Stimulated activated CD8-positive, alpha-beta memory T cell treated with anti-CD3 and anti-CD28 coated beads, Interleukin-2, amount 100 ng/mL, for 48 hours (primary cell): ENCODE data around the gene CRAMP1.

Experiments used
- DNase-seq, 2 donors: peaks; one replicate each; pipeline ENCODE4 v3.0.0-alpha.2; 2020; ENCODE audit warnings: low read depth in 2 of 2

The CRAMP1 gene

GRCh38 chr16:1601489-1601888, 10.7 kb upstream of the CRAMP1 start:
- no peak for DNase-seq

GRCh38 chr16:1602285-1602684, 9.9 kb upstream of the CRAMP1 start:
- no peak for DNase-seq

- DNase-seq = no peak
These were observed 5.4 kb upstream of the CRAMP1 start for GRCh38 chr16:1606774-1607173.

GRCh38 chr16:1607971-1608370, 4.2 kb upstream of the CRAMP1 start:
- DNase-seq = no peak

- peak; percentile 80 to 88 for DNase-seq
These were observed 1.9 kb upstream of the CRAMP1 start for GRCh38 chr16:1610071-1610898.

GRCh38 chr16:1610899-1611632, 1.1 kb upstream of the CRAMP1 start:
- DNase-seq = no peak

GRCh38 chr16:1613211-1613622, 1.1 kb downstream of the CRAMP1 start:
- no peak for DNase-seq

GRCh38 chr16:1613728-1614455, 1.7 kb downstream of the CRAMP1 start:
- DNase-seq = no peak

GRCh38 chr16:1614456-1615102, 2.4 kb downstream of the CRAMP1 start:
- DNase-seq = no peak

GRCh38 chr16:1615761-1616160, 3.6 kb downstream of the CRAMP1 start:
- no peak for DNase-seq

GRCh38 chr16:1619976-1620375, 7.8 kb downstream of the CRAMP1 start:
- no peak for DNase-seq

- no peak for DNase-seq
These were observed 8.2 kb downstream of the CRAMP1 start for GRCh38 chr16:1620391-1620790.

- DNase-seq = no peak
These were observed 9.7 kb downstream of the CRAMP1 start for GRCh38 chr16:1621851-1622250.

- no peak for DNase-seq
These were observed 14.2 kb downstream of the CRAMP1 start for GRCh38 chr16:1626327-1626726.

- DNase-seq = no peak
These were observed 14.6 kb downstream of the CRAMP1 start for GRCh38 chr16:1626776-1627175.

- no peak for DNase-seq
These were observed 18.5 kb downstream of the CRAMP1 start for GRCh38 chr16:1630450-1631213.

- DNase-seq = no peak
These were observed 19.1 kb downstream of the CRAMP1 start for GRCh38 chr16:1631230-1631629.

- no peak for DNase-seq
These were observed 19.9 kb downstream of the CRAMP1 start for GRCh38 chr16:1631931-1632637.

- no peak for DNase-seq
These were observed 20.4 kb downstream of the CRAMP1 start for GRCh38 chr16:1632638-1632970.

- no peak for DNase-seq
These were observed 21.1 kb downstream of the CRAMP1 start for GRCh38 chr16:1633310-1633709.

- DNase-seq = no peak
These were observed 22.4 kb downstream of the CRAMP1 start for GRCh38 chr16:1634541-1634940.
